T-helper 17 cell (primary cell): ENCODE results near the gene MYT1. TPM values are rescaled to one million over a fixed set of nuclear protein-coding genes. Genes with fewer than 3 reads are reported as not detected.
A peak's percentile ranks its signal among the peaks of the same experiment; 100 is the strongest.

Source experiments
- ATAC-seq: fragments of 150-1000 bp; cut with Tn5 transposase; 2 replicates; pipeline ENCODE4 v1.10.0; 2021; ENCODE audit warnings: mild to moderate bottlenecking, moderate library complexity
- DNase-seq, 3 donors: peaks; one replicate each; pipeline versions ENCODE4 v3.0.0 to v3.0.0-alpha.2; 2020 to 2021
- H3K9me3 ChIP-seq: one replicate; pipeline ENCODE4 v1.7.0; 2013; ENCODE audit warnings: low read length, mild to moderate bottlenecking; ENCODE audit not compliant: control insufficient read depth, poor library complexity, severe bottlenecking
- H3K27ac Mint-ChIP-seq: one replicate; pipeline ENCODE4 v1.8.0; 2022; ENCODE audit warnings: mild to moderate bottlenecking, moderate library complexity, mixed read lengths
- H3K27me3 Mint-ChIP-seq: one replicate; pipeline ENCODE4 v1.8.0; 2022; ENCODE audit warnings: mixed read lengths
- H3K36me3 Mint-ChIP-seq: one replicate; pipeline ENCODE4 v1.8.0; 2022; ENCODE audit warnings: low read depth, mixed read lengths
- H3K4me1 Mint-ChIP-seq: one replicate; pipeline ENCODE4 v1.8.0; 2022; ENCODE audit warnings: mild to moderate bottlenecking, mixed read lengths
- H3K4me3 Mint-ChIP-seq: one replicate; pipeline ENCODE4 v1.8.0; 2022; ENCODE audit warnings: mild to moderate bottlenecking, moderate library complexity, mixed read lengths
- total RNA-seq, 4 donors: library from RNA in 2 of 4; stranded (reverse) in 2 of 4; gene quantifications; one replicate each; pipeline ENCODE4 v1.2.3 and lab custom pipeline; 2022 to 2026

MYT1 gene
- total RNA-seq, 2 donors from 2014 or later: not detected

DNA sequence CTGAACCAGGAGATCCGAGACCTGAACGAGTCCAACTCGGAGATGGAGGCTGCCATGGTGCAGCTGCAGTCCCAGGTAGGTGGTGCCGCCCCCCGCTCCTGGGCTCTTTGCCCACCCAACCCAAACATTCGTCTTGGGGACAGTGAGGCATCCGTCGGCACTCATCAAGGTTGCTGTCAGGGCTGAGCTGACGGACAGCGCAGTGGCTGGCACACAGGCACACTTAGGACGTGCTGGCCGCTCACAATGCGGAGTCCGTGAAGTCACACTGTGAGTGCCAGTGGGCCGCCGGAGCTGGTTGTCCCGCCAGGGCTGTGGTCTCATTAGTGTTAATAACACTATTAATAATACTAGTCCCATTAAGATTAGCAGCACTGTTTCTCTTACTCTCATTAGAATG is 73.1 kb downstream of the MYT1 start:
- no peak overlapping the region for H3K27ac Mint-ChIP-seq
- H3K36me3 Mint-ChIP-seq: no peaks in the 10 kb centered on the region
- H3K27me3 Mint-ChIP-seq: peaks cover 8% of the 10 kb centered on the region
- no peak overlapping the region for H3K4me3 Mint-ChIP-seq
- peaks cover 12% of the 10 kb centered on the region for H3K4me1 Mint-ChIP-seq
- no peaks in the 10 kb centered on the region for H3K9me3 ChIP-seq
- ATAC-seq (no peak), DNase-seq (no peak)

DNA sequence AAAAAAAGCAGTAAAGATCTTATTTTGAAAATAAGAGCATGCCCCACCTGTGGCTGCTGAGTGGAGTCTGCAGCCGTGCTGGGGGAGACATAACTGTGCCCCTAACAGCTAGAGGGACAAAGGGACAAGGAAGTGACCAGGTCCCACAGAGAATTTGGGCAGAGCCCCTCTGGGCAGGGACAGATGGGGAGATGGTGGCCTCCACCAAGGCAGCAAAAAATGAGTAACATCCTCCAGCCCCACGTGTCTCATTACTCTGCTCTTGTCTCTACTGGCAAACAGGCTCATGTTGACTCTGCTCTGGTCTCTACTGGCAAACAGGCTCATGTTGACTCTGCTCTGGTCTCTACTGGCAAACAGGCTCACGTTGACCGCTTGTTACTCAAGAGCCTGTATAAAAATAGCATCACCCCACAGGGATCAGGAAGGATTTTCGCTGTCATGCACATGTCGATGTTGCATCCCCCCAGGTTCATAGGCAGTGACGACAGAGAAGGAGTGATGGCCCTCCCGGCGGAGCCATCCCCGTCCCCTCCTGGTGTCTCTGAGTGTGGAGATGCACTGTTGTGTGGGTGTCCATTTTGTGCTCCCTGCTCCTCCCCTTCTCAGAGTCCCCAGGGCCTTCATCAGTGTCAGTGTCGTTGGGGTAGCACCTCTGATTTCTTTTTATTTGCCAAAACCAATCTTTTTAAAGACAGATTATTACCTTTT is 74.0 kb downstream of the MYT1 start:
- DNase-seq: no peak
- H3K36me3 Mint-ChIP-seq: no peaks in the 10 kb centered on the region
- no peaks in the 10 kb centered on the region for H3K9me3 ChIP-seq
- no peak overlapping the region for H3K27ac Mint-ChIP-seq
- peaks cover 15% of the 10 kb centered on the region for H3K27me3 Mint-ChIP-seq
- H3K4me3 Mint-ChIP-seq: no peak overlapping the region
- no peak for ATAC-seq
- H3K4me1 Mint-ChIP-seq: peaks cover 11% of the 10 kb centered on the region

DNA sequence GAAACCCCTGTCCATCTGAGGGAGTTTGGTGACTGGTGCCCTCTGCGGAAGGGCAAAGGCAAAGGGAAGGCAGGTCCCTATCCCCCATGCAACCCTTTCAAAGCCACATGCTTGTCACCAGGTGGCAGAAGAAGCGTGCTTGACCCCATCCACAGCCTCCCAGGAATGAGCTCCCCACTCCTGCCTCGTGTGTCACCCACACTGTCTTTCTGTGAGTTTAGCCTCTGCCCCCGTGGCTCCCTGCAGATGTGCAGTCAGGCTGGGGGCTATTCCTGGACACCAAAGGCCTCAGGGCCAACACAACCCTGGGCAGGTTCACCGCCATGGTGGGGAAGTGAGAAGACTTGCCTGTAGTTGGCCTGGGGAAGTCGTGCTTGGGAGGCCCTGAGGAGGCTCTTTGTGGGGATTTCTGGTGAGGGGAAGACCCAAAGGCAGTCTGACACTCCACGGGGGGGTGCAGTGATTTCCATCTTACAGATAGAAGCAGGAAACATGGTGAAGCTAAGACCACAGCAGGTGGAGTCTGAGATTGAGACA is 74.7 kb downstream of the MYT1 start:
- peaks cover 4% of the 10 kb centered on the region for H3K4me1 Mint-ChIP-seq
- DNase-seq: no peak

DNA sequence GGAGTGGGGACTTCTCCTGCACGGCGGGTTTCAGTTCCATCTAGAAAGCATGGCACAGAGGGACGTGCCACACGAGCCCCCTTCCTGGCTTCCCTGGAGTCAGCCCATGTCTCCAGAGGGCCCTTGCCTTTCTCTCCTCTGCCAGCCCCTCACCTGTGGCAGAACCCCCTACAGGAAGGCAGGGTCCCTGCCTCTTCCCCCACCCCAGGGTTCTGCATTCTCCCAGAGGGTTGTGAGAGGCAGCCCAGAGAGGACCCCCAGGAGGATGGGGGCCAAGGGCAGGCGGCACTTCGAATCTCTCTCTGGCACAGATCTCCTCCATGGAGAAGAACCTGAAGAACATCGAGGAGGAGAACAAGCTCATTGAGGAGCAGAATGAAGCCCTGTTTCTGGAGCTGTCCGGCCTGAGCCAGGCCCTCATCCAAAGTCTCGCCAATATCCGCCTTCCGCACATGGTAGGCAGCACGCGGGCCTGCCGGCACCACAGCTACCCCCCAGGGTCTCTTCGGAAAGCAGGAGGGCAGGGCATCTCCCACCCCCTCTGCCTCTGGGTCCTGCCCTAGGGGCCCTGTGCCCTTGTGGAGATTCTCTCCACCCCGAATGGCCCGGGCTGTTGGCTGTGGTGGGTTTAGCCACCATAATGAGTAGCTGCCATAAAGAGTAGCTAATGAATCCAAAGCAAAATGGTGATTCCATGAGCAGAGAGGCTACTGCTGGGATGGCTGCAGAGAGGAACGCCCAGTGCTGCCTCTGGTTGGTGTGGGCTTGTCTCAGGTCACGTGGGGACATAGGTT is 75.4 kb downstream of the MYT1 start:
- Mint-ChIP-seq H3K36me3 (no peaks in the 10 kb centered on the region), H3K4me3 (no peak overlapping the region), H3K27ac (no peak overlapping the region), H3K27me3 (peaks cover 21% of the 10 kb centered on the region), H3K4me1 (peaks cover 8% of the 10 kb centered on the region)
- DNase-seq (no peak), ATAC-seq (no peak)
- H3K9me3 ChIP-seq: no peaks in the 10 kb centered on the region

More for the DNA sequence above, 74.7 kb downstream of the MYT1 start:
- Mint-ChIP-seq H3K27ac (no peak overlapping the region), H3K27me3 (peaks cover 16% of the 10 kb centered on the region), H3K4me3 (no peak overlapping the region), H3K36me3 (no peaks in the 10 kb centered on the region)
- no peaks in the 10 kb centered on the region for H3K9me3 ChIP-seq
- no peak for ATAC-seq

DNA sequence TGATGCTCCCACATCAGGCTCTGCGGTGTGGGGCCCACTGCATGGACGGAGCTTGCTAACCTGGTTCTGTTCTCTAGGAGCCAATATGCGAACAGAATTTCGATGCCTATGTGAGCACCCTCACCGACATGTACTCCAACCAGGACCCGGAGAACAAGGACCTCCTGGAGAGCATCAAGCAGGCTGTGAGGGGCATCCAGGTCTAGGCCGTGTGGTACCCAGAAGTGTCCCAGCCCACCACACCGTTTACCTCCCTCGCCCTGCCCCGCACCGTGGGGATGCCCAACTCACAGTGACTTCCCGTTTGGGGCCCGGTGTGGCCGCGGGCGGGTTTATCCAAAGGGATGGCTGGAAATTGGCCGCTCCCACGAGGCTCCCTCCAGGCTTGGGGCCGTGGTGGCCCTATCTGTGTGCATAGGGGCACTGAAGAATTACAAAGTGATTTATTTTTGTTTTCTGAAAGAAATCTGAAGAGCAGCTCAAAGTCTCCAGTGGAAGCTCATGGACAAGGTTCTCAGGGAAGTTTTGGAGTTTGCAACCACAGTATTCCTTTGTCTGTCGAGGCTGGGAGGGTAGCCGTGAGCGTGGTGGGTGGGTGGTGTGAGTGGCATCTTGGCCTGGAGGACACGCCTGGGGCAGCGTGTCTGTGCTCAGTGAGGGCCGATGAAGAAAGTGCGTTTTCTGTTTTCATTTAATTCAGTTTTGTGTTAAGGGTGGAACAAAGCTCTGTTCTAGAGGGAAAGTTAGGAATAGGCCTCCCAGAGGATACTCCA is 76.2 kb downstream of the MYT1 start:
- Mint-ChIP-seq H3K27ac (no peak overlapping the region), H3K4me1 (peaks cover 11% of the 10 kb centered on the region), H3K27me3 (peaks cover 25% of the 10 kb centered on the region), H3K36me3 (no peaks in the 10 kb centered on the region), H3K4me3 (no peak overlapping the region)
- DNase-seq (no peak), ATAC-seq (no peak)
- no peaks in the 10 kb centered on the region for H3K9me3 ChIP-seq

DNA sequence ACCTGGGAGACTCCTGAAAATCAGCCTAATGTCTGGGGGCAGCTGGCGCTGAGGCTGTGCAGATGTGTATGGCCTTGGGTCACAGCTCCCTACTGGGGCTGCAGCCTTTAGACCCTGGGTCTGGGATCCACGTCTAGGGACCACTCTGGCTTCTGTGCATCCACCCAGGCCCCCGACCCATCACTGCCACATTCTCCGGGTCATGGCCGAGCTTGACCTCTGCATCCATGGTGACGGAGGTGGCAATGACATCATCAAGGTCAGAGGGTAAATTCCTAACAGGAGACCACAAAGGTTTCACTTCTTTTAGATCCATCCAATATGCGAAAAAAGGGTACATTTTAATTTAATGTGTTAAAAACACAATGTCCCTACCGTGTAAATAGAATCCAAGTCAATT is 76.8 kb downstream of the MYT1 start:
- no peaks in the 10 kb centered on the region for H3K9me3 ChIP-seq
- no peaks in the 10 kb centered on the region for H3K36me3 Mint-ChIP-seq
- H3K4me3 Mint-ChIP-seq: no peak overlapping the region
- DNase-seq (no peak), ATAC-seq (no peak)
- H3K4me1 Mint-ChIP-seq: peaks cover 14% of the 10 kb centered on the region
- H3K27ac Mint-ChIP-seq: no peak overlapping the region
- peaks cover 31% of the 10 kb centered on the region for H3K27me3 Mint-ChIP-seq

DNA sequence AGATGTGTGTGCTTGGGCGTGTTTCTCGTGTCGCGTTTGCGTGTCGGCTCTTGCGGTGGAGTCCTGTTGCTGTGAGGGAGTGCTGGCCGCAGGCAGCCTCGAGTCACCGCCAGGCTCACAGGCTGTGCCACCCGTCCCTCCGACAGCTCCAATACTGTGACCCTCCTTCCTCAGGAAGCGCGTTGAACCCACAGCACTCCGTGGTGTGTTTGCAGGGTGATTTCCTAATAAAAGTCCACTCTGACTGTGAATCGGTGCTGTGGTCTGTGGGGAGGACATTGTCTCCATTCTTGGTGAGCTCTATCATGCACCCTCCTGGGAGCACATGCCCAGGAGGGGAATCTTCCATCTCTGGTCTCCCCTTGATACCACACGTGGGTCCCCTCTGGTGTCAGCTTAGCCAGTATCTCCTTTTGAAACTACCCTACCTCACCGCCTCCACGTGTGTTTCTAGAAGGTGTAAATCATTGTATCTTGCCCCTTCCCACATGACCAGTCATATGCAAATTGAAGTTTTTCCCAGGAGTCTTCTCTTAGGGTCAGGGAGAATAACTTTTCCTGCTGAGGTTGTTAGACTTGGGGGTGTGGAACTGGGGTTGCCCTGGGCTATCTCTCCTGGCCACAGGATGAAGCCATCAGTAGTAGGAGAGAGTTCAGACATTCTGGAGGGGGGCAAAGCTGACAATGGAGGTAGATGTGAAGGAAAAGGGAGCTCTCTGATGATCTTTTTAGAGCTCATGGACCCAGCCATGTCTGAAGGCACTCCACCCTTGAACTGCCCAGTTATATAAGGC is 77.9 kb downstream of the MYT1 start:
- no peak overlapping the region for H3K27ac Mint-ChIP-seq
- H3K27me3 Mint-ChIP-seq: peaks cover 43% of the 10 kb centered on the region
- no peak overlapping the region for H3K4me3 Mint-ChIP-seq
- no peak for DNase-seq
- peaks cover 14% of the 10 kb centered on the region for H3K4me1 Mint-ChIP-seq
- ATAC-seq: no peak
- H3K9me3 ChIP-seq: no peaks in the 10 kb centered on the region
- H3K36me3 Mint-ChIP-seq: no peaks in the 10 kb centered on the region

DNA sequence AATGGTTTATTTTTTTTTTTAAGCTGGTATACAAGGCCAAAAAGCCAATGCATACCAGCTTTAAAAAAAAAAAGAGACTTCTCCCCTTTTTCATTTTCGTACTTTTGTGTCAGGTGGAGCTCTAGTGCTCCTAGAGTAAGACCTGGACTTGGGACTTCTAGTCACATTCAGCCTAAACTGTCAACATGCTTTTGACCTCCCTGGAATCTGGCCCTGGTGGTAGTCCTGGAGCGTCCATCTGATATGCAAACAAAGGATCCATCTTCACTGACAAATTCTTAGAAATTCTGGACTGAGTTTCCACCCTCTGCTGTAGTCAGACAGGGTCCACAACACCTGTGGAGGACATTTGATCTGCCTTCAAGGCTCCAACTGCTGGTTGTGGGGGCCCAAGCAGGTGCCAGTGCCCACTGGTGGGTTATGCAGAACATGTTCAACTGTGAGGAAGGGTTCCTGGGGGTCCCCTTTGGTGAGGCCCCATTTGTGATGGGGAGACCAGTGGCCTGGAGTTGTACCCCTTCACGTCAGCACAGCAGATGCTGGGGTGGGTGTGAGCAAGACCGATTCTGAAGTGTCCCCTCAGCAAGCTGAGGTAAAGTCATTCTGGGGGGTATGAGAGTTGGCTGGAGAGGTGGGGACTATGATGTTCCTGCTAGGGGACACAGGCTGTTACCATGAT is 78.7 kb downstream of the MYT1 start:
- Mint-ChIP-seq H3K27me3 (peaks cover 47% of the 10 kb centered on the region), H3K4me1 (peaks cover 14% of the 10 kb centered on the region), H3K4me3 (no peak overlapping the region), H3K36me3 (no peaks in the 10 kb centered on the region), H3K27ac (no peak overlapping the region)
- DNase-seq (no peak), ATAC-seq (no peak)
- no peaks in the 10 kb centered on the region for H3K9me3 ChIP-seq

DNA sequence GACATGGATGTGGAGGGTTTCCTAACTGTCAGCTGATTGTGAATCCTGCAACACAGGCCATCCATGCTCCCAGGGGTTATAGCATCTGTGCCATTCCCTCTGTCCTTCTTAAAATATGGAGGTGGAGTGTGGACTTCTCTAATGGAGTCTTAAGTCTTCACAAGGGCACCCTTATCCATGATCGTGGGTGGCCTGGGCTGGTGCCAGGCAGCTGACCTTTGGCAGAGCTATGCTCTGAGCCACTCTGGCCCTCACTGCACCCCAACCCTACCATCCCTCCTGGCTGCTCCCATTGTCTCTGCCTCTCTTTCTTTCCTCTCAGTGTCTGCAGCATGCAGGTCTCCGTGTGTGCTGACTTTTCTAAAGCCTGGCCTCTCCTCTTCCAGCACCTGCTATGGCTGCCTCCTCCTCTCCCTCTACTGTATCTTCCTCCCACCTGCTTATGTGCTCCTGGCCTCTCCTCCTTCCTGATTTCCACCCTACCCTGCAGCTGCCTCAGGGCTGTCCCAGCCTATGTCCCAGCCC is 80.1 kb downstream of the MYT1 start:
- Mint-ChIP-seq H3K27me3 (peaks cover 47% of the 10 kb centered on the region), H3K36me3 (no peaks in the 10 kb centered on the region), H3K27ac (no peak overlapping the region), H3K4me3 (no peak overlapping the region), H3K4me1 (peaks cover 14% of the 10 kb centered on the region)
- ATAC-seq (no peak), DNase-seq (no peak)
- no peaks in the 10 kb centered on the region for H3K9me3 ChIP-seq

DNA sequence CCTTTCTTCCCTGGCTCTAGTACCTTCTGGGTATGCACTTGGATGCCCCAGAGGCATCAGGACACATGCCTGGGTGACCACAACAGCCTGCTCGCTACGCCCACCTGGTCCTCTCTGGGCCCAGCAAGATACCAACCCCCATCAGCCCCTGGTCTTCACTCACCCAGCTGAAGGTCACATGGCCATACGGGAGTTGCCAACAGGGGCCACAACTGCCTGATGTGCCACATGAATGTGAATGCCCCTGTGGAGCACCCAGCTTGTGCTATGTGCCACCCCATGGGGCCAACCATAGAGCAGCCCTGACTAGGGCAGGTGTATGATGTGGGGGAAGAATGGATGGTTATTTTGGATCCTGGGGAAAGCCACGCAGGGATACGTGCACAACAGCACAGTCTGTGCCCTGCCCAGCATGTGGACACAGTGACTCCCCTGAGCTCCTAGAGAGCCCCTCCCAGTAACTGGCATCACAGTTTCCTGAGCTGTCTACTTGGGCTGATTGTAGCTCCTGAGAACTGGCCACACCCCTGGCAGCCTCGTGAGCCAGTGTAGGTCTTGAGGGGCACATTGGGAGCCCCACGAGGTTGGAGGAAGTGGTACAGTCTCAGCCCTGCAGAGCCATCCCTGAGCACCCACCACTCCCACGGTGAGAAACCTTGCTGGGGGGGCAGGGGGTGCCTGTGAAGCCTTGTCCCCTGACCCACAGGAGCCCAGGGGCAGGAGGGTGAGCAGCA is 80.8 kb downstream of the MYT1 start:
- H3K27ac Mint-ChIP-seq: no peak overlapping the region
- no peaks in the 10 kb centered on the region for H3K9me3 ChIP-seq
- peaks cover 14% of the 10 kb centered on the region for H3K4me1 Mint-ChIP-seq
- H3K4me3 Mint-ChIP-seq: no peak overlapping the region
- H3K27me3 Mint-ChIP-seq: peaks cover 50% of the 10 kb centered on the region
- no peaks in the 10 kb centered on the region for H3K36me3 Mint-ChIP-seq
- ATAC-seq (no peak), DNase-seq (no peak)

DNA sequence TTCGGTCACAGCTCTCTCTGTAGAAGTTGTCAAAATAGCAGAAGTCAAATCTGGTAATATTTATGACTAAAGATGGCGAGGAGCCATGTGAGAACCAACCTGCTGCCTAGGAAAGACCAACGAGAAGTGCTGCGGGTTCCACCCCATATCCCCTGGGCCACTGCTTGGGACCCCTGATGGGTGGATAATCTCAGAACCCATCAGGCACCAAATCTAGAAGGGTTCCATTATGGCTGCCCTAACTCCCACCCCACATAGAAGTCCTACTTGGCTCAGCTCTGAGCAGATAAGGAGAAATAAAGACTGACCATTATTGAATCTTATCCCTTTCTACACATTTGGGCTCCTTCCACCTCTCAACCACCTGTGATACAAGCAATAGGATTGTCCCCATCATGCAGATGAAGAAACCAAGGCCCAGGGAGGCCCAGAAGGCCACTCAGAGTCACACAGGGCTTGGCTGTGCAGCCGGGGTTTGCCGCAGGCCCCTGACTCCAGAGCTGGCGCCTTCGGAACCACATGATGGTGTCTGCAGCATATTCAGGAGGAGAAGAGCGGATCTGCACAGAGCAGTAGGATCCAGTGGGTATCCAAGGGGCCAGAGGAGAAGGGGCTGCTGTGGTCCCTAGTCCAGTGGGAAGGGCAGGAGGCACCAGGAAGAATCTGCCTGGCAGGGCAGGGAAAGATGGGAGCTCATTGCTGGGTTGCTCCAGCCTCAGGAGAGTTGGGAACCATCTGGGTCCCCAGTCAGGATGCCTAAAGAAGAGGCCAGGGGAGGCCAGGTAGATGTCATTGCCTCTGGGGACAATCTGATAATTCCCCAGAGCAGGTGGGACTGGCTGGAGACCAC is 81.7 kb downstream of the MYT1 start:
- no peak for DNase-seq

More for the DNA sequence above, 81.7 kb downstream of the MYT1 start:
- no peaks in the 10 kb centered on the region for H3K36me3 Mint-ChIP-seq
- peaks cover 53% of the 10 kb centered on the region for H3K27me3 Mint-ChIP-seq
- peak overlapping the region; percentile 59 for H3K27ac Mint-ChIP-seq
- H3K9me3 ChIP-seq: no peaks in the 10 kb centered on the region
- H3K4me1 Mint-ChIP-seq: peaks cover 14% of the 10 kb centered on the region
- no peak overlapping the region for H3K4me3 Mint-ChIP-seq
- ATAC-seq: no peak
